NT2/D1 (cell line): Measurements from ENCODE around the gene MIPEP.
"Not testable (repeated sequence)": the region's sequence is repeated elsewhere in the genome, so short reads cannot be mapped to it uniquely, and the experiment has no call there.

ENCODE experiments used
- DNase-seq: peaks from one replicate; pipeline ENCODE4 v3.0.0-alpha.2; 2011; ENCODE audit warnings: low read depth, low spot score
- H3K27me3 ChIP-seq: 2 replicates; pipeline ENCODE4 v1.6.0; 2011; ENCODE audit warnings: mild to moderate bottlenecking; ENCODE audit not compliant: insufficient read length, insufficient read depth
- H3K36me3 ChIP-seq: 2 replicates; pipeline ENCODE4 v1.6.1; 2011; ENCODE audit warnings: mild to moderate bottlenecking, low read length, mixed read lengths; ENCODE audit not compliant: insufficient read depth, insufficient read length
- H3K4me1 ChIP-seq: 2 replicates; pipeline ENCODE4 v1.5.1; 2011; ENCODE audit not compliant: insufficient read depth, insufficient read length
- H3K4me3 ChIP-seq: 2 replicates; pipeline ENCODE4 v1.5.1; 2011; ENCODE audit warnings: low read depth; ENCODE audit not compliant: insufficient read length
- H3K9ac ChIP-seq: 2 replicates; pipeline ENCODE4 v1.6.0; 2011; ENCODE audit warnings: low read depth; ENCODE audit not compliant: insufficient read length
- H3K9me3 ChIP-seq: 2 replicates; pipeline ENCODE4 v1.5.1; 2011; ENCODE audit warnings: mild to moderate bottlenecking, low read length; ENCODE audit not compliant: insufficient read depth
- SUZ12 ChIP-seq: IDR thresholded peaks from 2 replicates; pipeline ENCODE4 v1.6.1; 2011; ENCODE audit not compliant: insufficient read length, insufficient read depth; ENCODE audit errors: extremely low read depth
- YY1 ChIP-seq: IDR thresholded peaks from 2 replicates; pipeline ENCODE4 v1.6.1; 2011; ENCODE audit not compliant: insufficient read length, insufficient read depth
- ZNF274 ChIP-seq: IDR thresholded peaks from 2 replicates; pipeline ENCODE4 v1.6.1; 2011; ENCODE audit warnings: mild to moderate bottlenecking, low read depth, low read length

The MIPEP gene

GRCh38 chr13:23902975-23903905 is 14.0 kb upstream of the MIPEP start:
- H3K9ac ChIP-seq = no peak overlapping the region
- no peaks in the 10 kb centered on the region for H3K36me3 ChIP-seq
- no peaks in the 10 kb centered on the region for H3K9me3 ChIP-seq
- no peak for TF ChIP-seq YY1
- no peak for TF ChIP-seq SUZ12
- no peak for TF ChIP-seq ZNF274
- no peak for DNase-seq
- no peaks in the 10 kb centered on the region for H3K4me1 ChIP-seq
- H3K4me3 ChIP-seq = peak overlapping the region; percentile 8
- no peaks in the 10 kb centered on the region for H3K27me3 ChIP-seq

- H3K4me3 ChIP-seq = no peak overlapping the region
- no peaks in the 10 kb centered on the region for H3K27me3 ChIP-seq
- no peak overlapping the region for H3K9ac ChIP-seq
- H3K9me3 ChIP-seq = no peaks in the 10 kb centered on the region
- no peaks in the 10 kb centered on the region for H3K4me1 ChIP-seq
- no peak for DNase-seq
- TF ChIP-seq SUZ12 (no peak), ZNF274 (no peak), YY1 (no peak)
- no peaks in the 10 kb centered on the region for H3K36me3 ChIP-seq
Measured at GRCh38 chr13:23901365-23901764, 12.2 kb upstream of the MIPEP start.

- DNase-seq = no peak
- H3K27me3 ChIP-seq = no peaks in the 10 kb centered on the region
- no peaks in the 10 kb centered on the region for H3K36me3 ChIP-seq
- no peaks in the 10 kb centered on the region for H3K9me3 ChIP-seq
- H3K9ac ChIP-seq = no peak overlapping the region
- no peak for TF ChIP-seq ZNF274
- TF ChIP-seq YY1 = no peak
- no peak for TF ChIP-seq SUZ12
- H3K4me3 ChIP-seq = no peak overlapping the region
- H3K4me1 ChIP-seq = no peaks in the 10 kb centered on the region
Measured at GRCh38 chr13:23899555-23899954, 10.4 kb upstream of the MIPEP start.

GRCh38 chr13:23898101-23898500 is 8.9 kb upstream of the MIPEP start:
- TF ChIP-seq ZNF274 = no peak
- Histone ChIP-seq H3K9ac (no peak overlapping the region), H3K36me3 (no peaks in the 10 kb centered on the region), H3K4me1 (no peaks in the 10 kb centered on the region), H3K27me3 (no peaks in the 10 kb centered on the region), H3K9me3 (no peaks in the 10 kb centered on the region), H3K4me3 (no peak overlapping the region)
- no peak for DNase-seq

- not testable (repeated sequence) for H3K9ac ChIP-seq, H3K9me3 ChIP-seq, H3K4me1 ChIP-seq, H3K36me3 ChIP-seq, H3K4me3 ChIP-seq, DNase-seq, H3K27me3 ChIP-seq
Measured at GRCh38 chr13:23897452-23897919, 8.3 kb upstream of the MIPEP start, which contains the start of gene C1QTNF9B. Gene C1QTNF9B (minus strand): TSS chr13:23897502.

- H3K4me1 ChIP-seq, H3K9ac ChIP-seq, DNase-seq, H3K9me3 ChIP-seq, H3K36me3 ChIP-seq, H3K4me3 ChIP-seq, H3K27me3 ChIP-seq: not testable (repeated sequence)
Measured at GRCh38 chr13:23894746-23895145, 5.5 kb upstream of the MIPEP start.

GRCh38 chr13:23893791-23894190 is 4.6 kb upstream of the MIPEP start:
- not testable (repeated sequence) for H3K9me3 ChIP-seq, H3K4me3 ChIP-seq, H3K9ac ChIP-seq, DNase-seq, H3K4me1 ChIP-seq, H3K36me3 ChIP-seq, H3K27me3 ChIP-seq
